ENCODE results near the gene RPN1.
"Not testable (repeated sequence)": the region's sequence is repeated elsewhere in the genome, so short reads cannot be mapped to it uniquely, and the experiment has no call there.

DNA sequence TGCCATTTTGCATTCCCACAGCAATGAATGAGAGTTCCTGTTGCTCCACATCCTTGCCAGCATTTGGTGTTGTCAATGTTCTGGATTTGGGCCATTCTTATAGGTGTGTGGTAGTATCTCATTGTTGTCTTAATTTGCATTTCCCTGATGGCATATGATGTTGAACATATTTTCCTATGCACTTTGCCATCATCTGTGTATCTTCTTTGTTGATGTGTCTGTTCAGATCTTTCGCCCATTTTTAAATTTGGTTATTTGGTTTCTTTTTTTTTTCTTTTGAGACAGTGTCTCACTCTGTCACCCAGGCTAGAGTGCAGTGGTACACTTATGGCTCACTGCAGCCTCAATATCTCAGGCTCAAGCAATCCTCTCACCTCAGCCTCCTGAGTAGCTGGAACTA is 60.6 kb downstream of the RPN1 start:
- TF ChIP-seq, protein P1, sequence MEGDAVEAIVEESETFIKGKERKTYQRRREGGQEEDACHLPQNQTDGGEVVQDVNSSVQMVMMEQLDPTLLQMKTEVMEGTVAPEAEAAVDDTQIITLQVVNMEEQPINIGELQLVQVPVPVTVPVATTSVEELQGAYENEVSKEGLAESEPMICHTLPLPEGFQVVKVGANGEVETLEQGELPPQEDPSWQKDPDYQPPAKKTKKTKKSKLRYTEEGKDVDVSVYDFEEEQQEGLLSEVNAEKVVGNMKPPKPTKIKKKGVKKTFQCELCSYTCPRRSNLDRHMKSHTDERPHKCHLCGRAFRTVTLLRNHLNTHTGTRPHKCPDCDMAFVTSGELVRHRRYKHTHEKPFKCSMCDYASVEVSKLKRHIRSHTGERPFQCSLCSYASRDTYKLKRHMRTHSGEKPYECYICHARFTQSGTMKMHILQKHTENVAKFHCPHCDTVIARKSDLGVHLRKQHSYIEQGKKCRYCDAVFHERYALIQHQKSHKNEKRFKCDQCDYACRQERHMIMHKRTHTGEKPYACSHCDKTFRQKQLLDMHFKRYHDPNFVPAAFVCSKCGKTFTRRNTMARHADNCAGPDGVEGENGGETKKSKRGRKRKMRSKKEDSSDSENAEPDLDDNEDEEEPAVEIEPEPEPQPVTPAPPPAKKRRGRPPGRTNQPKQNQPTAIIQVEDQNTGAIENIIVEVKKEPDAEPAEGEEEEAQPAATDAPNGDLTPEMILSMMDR (IDR thresholded peaks at IDR 0.05; ENCODE audit: low read depth, low read length, missing input control) = not testable (repeated sequence)
- TF ChIP-seq, protein P2, sequence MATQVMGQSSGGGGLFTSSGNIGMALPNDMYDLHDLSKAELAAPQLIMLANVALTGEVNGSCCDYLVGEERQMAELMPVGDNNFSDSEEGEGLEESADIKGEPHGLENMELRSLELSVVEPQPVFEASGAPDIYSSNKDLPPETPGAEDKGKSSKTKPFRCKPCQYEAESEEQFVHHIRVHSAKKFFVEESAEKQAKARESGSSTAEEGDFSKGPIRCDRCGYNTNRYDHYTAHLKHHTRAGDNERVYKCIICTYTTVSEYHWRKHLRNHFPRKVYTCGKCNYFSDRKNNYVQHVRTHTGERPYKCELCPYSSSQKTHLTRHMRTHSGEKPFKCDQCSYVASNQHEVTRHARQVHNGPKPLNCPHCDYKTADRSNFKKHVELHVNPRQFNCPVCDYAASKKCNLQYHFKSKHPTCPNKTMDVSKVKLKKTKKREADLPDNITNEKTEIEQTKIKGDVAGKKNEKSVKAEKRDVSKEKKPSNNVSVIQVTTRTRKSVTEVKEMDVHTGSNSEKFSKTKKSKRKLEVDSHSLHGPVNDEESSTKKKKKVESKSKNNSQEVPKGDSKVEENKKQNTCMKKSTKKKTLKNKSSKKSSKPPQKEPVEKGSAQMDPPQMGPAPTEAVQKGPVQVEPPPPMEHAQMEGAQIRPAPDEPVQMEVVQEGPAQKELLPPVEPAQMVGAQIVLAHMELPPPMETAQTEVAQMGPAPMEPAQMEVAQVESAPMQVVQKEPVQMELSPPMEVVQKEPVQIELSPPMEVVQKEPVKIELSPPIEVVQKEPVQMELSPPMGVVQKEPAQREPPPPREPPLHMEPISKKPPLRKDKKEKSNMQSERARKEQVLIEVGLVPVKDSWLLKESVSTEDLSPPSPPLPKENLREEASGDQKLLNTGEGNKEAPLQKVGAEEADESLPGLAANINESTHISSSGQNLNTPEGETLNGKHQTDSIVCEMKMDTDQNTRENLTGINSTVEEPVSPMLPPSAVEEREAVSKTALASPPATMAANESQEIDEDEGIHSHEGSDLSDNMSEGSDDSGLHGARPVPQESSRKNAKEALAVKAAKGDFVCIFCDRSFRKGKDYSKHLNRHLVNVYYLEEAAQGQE (IDR thresholded peaks at IDR 0.05) = not testable (repeated sequence)
